Dedifferentiated amniotic fluid mesenchymal stem cell (primary cell): ENCODE results near the gene CENPP.
"Not testable (repeated sequence)": the region's sequence is repeated elsewhere in the genome, so short reads cannot be mapped to it uniquely, and the experiment has no call there.

Experiments
- DNase-seq: peaks from one replicate; pipeline ENCODE4 v3.0.0-alpha.2; 2016; ENCODE audit errors: extremely low spot score

Gene CENPP

GRCh38 chr9:92535940-92536850 is 210.4 kb downstream of the CENPP start, which contains the start of gene ECM2:
ECM2 (minus strand) TSS chr9:92535990; CDS start chr9:92522866, 13,124 bp downstream.
- peak; percentile 80 for DNase-seq

- peak; percentile 56 for DNase-seq
These were observed 212.8 kb downstream of the CENPP start for GRCh38 chr9:92538541-92538940.

GRCh38 chr9:92543972-92544371 is 218.2 kb downstream of the CENPP start:
- DNase-seq: no peak

DNA sequence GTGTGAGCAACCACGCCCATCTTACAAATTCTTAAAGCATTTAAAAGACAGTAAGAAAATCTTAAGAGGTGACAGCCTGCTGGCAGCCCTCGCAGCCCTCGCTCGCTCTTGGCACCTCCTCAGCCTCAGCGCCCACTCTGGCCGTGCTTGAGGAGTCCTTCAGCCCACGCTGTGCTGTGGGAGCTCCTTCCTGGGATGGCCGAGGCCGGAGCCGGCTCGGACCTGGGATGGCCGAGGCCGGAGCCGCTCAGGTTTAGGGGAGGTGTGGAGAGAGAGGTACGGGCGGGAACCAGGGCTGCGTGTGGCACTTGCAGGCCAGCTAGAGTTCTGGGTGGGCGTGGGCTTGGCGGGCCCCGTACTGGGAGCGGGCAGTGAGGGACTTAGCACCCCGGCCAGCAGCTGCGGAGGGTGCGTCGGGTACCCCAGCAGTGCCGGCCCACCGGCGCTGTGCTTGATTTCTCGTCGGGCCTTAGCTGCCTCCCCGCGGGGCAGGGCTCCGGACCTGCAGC is 219.3 kb downstream of the CENPP start:
- DNase-seq: no peak

GRCh38 chr9:92547356-92547755 is 221.6 kb downstream of the CENPP start:
- DNase-seq: no peak

GRCh38 chr9:92550765-92551164 is 225.0 kb downstream of the CENPP start:
- DNase-seq: no peak

DNA sequence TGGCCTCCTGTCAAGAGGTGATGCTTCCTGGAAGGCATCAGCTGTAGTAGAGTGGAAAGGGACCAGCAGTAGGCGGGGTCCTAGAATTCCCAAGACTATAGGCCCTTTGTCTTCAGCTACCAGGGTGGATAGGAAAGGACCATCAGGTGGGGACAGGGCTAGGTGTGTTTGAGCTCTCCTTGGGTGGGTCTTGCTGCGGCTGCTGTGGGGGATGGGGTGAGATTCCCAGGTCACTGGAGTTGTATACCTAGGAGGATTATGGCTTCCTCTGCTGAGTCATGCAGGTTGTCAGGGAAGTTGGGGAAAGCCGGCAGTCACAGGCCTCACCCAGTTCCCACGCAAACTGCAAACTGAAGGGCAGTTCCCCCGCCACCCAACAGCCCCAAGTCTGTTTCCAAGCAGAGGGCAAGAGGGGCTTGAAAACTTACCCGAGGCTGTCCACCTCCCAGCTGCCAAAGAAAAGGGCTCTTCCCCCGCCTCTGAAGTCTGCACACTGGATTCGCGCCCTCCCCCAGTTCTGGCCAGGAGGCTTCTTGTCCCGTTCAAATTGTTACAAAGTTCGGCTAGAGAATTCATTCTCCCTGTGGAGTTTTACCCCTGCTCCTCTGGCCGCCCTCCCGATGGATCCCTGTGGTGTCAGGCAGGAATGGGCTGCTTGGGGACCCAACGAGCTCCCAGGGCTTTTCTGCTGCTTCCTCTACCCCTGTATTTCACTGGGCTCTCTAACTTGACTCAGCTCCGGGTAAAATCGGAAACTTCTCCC is 233.0 kb downstream of the CENPP start:
- DNase-seq: no peak

DNA sequence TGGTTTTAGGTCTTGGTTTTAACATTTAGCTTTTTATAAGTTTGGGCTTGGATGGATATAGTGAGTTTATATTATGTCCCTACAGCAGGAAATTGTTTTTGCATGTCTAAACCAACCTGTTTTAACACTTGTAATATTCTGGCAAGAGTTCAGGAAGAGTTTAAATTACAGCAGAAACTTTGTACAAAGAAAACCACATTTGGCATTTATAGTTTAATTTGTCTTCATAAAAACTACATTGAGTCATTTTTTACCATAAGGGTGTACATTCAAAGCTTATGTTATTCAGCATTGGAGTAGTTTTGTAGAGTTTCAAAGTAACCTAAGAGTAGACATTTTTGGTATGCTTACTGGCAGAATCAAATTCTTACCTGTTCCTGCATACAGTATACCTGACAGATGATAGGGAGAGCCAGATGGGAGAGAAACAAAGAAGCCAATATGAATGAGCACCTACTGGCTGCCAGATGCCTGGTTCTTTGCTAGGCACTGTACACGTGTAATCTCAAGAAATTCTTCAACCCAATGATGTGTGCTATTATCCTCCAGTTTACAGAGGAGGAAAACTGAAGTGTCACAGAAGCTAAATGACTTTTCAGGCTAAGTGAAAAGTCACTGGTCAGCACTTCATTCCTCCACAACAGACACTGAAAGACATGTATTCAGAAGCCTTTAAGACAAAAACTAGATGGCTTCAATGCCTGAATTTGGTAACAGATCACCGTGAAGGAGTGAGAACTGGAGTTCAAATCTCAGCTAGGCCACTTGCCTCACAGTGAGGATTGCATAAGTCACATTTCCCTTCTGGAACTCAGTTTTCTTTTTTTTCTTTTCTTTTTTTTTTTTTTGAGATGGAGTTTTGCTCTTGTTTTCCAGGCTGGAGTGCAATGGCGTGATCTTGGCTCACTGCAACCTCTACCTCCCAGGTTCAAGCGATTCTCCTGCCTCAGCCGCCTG is 235.9 kb downstream of the CENPP start:
- DNase-seq: no peak

DNA sequence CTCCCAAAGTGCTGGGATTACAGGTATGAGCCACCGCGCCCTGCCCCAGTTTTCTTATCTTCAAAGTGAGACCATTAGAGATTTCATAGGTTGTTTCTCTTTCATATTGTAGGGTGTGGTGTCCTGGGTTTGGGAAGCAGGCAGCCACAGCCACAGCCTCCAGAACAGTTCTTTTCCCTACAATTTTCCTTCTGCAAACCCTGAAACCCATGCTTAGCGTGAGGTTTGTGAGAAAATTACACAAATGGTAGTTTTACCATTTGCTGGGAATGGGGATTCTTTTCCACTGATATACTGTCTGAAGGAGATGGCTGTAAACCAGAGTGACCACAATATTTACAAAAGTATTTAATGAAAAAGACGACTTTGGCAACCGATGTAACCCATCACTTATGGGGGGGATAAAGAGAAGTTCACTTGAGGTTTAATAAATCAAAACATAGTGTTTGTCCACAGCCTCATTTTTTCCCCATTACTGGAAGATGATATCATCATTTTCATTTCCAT is 236.8 kb downstream of the CENPP start:
- DNase-seq: peak; percentile 15

DNA sequence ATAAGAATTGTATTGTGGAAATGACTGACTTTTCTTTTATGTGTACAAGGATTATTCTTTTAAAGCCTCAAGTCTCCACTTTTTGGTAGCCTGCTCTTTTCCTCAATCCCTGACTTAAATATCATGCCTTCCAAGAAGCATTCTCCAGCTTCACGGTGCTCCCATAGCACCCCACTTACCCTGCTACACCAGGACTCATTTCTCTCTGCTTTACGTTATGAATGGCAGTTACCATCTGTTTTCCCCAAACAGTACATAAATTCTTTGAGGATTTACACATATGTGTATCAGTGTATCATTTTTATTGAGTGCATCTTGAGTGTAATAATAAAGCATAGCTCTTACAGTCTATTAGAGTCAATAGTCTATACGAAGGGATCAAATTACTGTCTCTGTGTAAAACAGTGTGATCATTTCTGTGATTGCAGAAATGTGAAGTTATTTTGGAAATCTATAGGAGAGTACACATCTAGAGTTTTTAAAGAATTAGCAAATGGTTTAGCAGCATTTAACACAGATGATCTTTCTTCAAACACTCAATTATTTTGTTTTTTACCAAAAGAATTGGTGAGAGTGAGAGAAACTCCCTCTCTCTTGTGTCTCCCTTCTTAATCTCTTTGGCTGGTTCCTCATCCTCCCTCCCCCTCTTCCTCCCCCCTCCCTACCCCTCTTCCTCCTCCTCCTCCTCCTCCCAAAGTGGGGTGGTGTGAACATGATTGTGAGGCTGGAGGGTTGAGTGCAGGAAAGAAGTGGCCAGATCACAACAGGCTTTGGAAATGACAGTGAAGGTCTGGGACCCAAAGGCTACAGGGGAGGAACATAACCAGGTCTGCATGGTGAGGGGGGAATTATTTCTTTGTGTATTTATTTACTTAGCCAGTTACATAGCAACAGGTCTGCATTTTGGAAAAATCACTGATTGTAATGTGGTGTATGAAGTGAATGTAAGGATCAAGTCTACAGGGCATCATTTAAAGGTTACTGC is 237.7 kb downstream of the CENPP start:
- DNase-seq: no peak

DNA sequence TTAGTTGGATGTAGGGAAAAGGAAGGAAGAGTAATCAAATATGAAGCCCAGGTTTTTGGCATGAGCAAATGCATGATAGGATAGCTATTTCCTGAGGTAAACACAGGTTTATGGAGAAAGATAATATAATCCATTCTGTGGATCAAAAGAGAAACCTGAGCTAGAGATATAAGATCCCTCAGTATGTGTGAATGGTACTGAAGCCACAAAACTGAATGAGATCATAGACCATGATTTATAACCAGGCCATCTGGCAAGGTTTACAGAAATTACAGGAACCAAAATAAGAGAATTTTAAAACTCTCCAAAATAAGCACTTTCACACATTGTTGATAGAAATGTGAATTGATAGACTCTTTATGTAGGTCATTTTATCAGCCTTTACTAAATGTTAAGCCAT is 238.8 kb downstream of the CENPP start:
- no peak for DNase-seq

DNA sequence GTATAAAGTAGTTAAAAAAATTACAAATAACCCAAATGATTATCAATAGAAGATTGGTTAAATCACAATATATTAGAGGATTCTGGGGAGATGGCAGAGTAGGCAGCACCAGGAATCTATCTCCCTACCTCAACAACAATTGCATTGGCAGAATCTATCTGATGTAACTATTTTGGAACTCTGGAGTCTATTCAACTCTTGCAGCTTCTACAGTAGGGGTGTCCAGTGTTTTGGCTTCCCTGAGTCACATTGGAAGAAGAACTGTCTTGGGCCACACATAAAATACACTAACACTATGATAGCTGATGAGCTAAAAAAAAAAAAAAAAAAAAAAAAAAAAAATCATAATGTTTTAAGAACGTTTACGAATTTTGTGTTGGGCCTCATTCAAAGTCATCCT is 239.2 kb downstream of the CENPP start:
- DNase-seq: no peak

GRCh38 chr9:92571871-92572270 is 246.1 kb downstream of the CENPP start:
- not testable (repeated sequence) for DNase-seq

- not testable (repeated sequence) for DNase-seq
These were observed 247.9 kb downstream of the CENPP start for GRCh38 chr9:92573612-92574011.

DNA sequence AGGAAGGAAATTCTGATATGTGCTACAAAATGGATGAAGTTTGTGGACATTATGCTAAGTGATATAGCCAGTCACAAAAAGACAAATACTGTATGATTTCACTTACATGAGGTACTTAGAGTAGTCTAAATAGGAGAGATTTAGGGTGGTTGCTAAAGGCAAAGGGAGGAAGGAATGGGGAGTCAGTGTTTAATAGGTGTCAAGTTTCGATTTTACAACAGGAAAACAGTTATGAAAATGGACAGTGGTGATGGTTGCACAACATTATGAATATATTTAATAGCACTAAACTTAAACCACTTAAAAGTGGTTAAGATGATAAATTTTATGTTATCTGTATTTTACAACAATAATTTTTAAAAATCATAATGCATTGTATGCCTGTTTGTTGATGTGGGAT is 250.4 kb downstream of the CENPP start:
- DNase-seq: no peak

DNA sequence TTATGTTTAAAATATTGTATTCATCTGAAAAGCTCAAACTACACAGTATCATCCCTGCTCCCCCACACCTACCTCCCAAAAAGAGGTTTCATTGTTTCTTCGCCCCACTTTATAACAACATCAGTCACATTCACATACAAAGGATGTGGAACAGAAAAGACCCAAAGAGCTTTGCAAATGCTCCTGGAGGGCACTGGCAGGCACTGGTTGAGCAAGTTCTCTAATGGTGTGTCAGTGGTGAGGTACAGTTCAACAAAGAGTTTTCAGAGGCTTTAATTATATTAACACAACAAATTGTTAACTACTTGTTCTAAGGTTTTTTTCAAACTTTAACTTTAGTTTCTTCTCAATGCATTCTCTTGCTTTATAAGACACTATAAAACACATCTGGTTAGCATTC is 264.2 kb downstream of the CENPP start:
- no peak for DNase-seq

- DNase-seq: peak; percentile 17
These were observed 264.6 kb downstream of the CENPP start for GRCh38 chr9:92590377-92590776.

GRCh38 chr9:92592537-92592936 is 266.8 kb downstream of the CENPP start:
- no peak for DNase-seq

DNA sequence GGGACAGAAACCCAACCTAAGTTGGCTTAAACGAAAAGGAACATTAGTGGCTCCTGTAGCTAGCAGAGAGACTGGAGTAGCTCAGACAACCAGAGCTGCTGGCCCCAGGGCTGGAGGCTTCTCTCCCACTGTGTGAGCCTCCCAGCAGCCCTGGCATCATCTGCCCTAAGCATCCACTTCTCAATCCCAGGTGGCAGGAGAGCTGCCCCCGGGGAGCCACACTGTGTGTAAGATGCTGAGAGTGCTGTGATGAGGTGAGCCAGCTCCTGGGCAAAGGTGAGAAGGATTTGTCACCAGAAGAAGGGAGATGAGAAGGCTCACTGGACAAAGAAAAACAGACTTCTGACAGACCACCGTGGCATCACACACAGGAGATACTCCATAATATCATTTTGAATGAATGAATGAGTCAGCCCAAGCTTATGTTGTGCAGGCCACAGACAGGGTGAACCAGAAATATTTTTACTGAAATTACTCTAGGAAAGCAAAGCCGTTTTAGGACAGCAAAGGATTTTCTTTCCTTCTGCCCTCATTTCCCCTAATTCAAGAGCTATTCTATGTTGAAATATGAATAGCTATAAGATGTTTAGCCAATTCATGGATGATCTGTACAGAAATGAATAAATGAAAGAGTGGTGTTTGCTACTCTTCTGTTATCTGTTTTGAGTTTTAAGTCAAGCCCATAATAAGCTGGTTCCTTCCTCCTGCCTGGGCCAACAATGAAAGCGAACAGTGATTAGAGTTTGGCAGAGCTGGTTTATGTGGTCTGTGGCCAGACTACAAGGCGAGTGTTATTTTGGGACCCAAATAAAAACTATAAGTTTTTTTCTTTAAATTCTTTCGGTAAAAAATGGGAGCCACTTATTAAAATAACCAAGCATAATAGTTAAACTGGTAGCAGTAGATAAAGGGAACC is 267.5 kb downstream of the CENPP start:
- DNase-seq: peak; percentile 16
